ENCODE data around the gene ASB16. TPM values are rescaled to one million over a fixed set of nuclear protein-coding genes. Genes with fewer than 3 reads are reported as not detected.

Gene ASB16
- total and polyA plus RNA-seq, 9 of the 15 experiments (the other 6 are each of a cell fraction or from before 2014, with no cell fraction given), result 0.03 to 0.07 TPM; not detected in 7

- no peak; the same call in 1 of the 2 replicates for TF ChIP-seq ZBTB40 (IDR thresholded peaks at IDR 0.05)
- no peak for TF ChIP-seq ZBTB40 (CRISPR knock-in tag; IDR thresholded peaks at IDR 0.05)
- TF ChIP-seq, protein P1, sequence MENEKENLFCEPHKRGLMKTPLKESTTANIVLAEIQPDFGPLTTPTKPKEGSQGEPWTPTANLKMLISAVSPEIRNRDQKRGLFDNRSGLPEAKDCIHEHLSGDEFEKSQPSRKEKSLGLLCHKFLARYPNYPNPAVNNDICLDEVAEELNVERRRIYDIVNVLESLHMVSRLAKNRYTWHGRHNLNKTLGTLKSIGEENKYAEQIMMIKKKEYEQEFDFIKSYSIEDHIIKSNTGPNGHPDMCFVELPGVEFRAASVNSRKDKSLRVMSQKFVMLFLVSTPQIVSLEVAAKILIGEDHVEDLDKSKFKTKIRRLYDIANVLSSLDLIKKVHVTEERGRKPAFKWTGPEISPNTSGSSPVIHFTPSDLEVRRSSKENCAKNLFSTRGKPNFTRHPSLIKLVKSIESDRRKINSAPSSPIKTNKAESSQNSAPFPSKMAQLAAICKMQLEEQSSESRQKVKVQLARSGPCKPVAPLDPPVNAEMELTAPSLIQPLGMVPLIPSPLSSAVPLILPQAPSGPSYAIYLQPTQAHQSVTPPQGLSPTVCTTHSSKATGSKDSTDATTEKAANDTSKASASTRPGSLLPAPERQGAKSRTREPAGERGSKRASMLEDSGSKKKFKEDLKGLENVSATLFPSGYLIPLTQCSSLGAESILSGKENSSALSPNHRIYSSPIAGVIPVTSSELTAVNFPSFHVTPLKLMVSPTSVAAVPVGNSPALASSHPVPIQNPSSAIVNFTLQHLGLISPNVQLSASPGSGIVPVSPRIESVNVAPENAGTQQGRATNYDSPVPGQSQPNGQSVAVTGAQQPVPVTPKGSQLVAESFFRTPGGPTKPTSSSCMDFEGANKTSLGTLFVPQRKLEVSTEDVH (IDR thresholded peaks at IDR 0.05; ENCODE audit: low read depth, partially characterized antibody), result no peak
- no peak for TF ChIP-seq CREM (IDR thresholded peaks at IDR 0.05; ENCODE audit: low read depth)
- no peak for TF ChIP-seq HMG20B (CRISPR knock-in tag; IDR thresholded peaks at IDR 0.05)
- TF ChIP-seq ZNF354B (CRISPR knock-in tag; IDR thresholded peaks at IDR 0.05), result no peak
- no peak for TF ChIP-seq HSF4 (CRISPR knock-in tag; IDR thresholded peaks at IDR 0.05; ENCODE audit: borderline replicate concordance)
- TF ChIP-seq SOX6 (IDR thresholded peaks at IDR 0.05), result no peak
- TF ChIP-seq STAG1 (CRISPR knock-in tag; IDR thresholded peaks at IDR 0.05; ENCODE audit: borderline replicate concordance), result no peak
- no peak for TF ChIP-seq CBFB (CRISPR knock-in tag; IDR thresholded peaks at IDR 0.05)
- TF ChIP-seq CHD1 (IDR thresholded peaks at IDR 0.05; ENCODE audit: low read length), result peak; percentile 94
- TF ChIP-seq DLX4 (CRISPR knock-in tag; IDR thresholded peaks at IDR 0.05), result no peak
- no peak for TF ChIP-seq ZNF324 (CRISPR knock-in tag; IDR thresholded peaks at IDR 0.05)
- TF ChIP-seq RBM14 (IDR thresholded peaks at IDR 0.05; ENCODE audit: borderline replicate concordance, insufficient read depth, low read depth, low read length), result no peak
- TF ChIP-seq ZNF134 (CRISPR knock-in tag; conservative IDR thresholded peaks at IDR 0.05), result no peak
- 0 out of 2 replicates have a peak, but pooled peaks have one; percentile 29 for TF ChIP-seq ZNF12 (CRISPR knock-in tag; IDR thresholded peaks at IDR 0.05)
These were observed 49.9 kb downstream of the ASB16 start (continued) for GRCh38 chr17:44220213-44221083.
